ENCODE results near the gene MCAT. TPM values are rescaled to one million over a fixed set of nuclear protein-coding genes. Genes with fewer than 3 reads are reported as not detected.

Gene MCAT
- total RNA-seq, 4 donors from 2014 or later = 20.2 to 44.4 (median 31.9) TPM

- no peak overlapping the region for H3K4me3 ChIP-seq
- TF ChIP-seq EP300 (IDR thresholded peaks at IDR 0.05) (no peak), POLR2A (IDR thresholded peaks at IDR 0.05) (no peak), CTCF (IDR thresholded peaks at IDR 0.05) (no peak)
- H3K36me3 ChIP-seq = no peaks in the 10 kb centered on the region
- no peaks in the 10 kb centered on the region for H3K4me1 ChIP-seq
- H3K27me3 ChIP-seq = no peaks in the 10 kb centered on the region
- no peak for DNase-seq (ENCODE audit: low spot score in 2 of 2)
- WGBS, 2 donors = 60 to 61% methylated on average over 5 of the region's 5 CpGs
- no peak overlapping the region for H3K27ac ChIP-seq
- H3K9me3 ChIP-seq = peaks cover 0 to 8% (median 0%) of the 10 kb centered on the region in 4 donors
These were observed 43.0 kb downstream of the MCAT start for GRCh38 chr22:43100225-43100624.

- WGBS, 2 donors = 83 to 89% methylated on average over 4 of the region's 4 CpGs
- TF ChIP-seq EP300 (IDR thresholded peaks at IDR 0.05) = no peak
- no peak for TF ChIP-seq CTCF (IDR thresholded peaks at IDR 0.05)
- TF ChIP-seq POLR2A (IDR thresholded peaks at IDR 0.05) = no peak
These were observed 44.1 kb downstream of the MCAT start for GRCh38 chr22:43099095-43099494.

GRCh38 chr22:43098356-43098755 lies 44.8 kb downstream of the MCAT start:
- no peak for DNase-seq (ENCODE audit: low spot score in 2 of 2)
- Histone ChIP-seq H3K9me3 (peaks cover 0 to 8% (median 0%) of the 10 kb centered on the region in 4 donors), H3K27ac (no peak overlapping the region), H3K36me3 (no peaks in the 10 kb centered on the region), H3K4me3 (no peak overlapping the region), H3K4me1 (no peaks in the 10 kb centered on the region), H3K27me3 (no peaks in the 10 kb centered on the region)
- TF ChIP-seq EP300 (IDR thresholded peaks at IDR 0.05) (no peak), POLR2A (IDR thresholded peaks at IDR 0.05) (no peak), CTCF (IDR thresholded peaks at IDR 0.05) (no peak)
- 57 to 58% methylated on average over 4 of the region's 4 CpGs for WGBS, 2 donors

More at GRCh38 chr22:43099095-43099494, 44.1 kb downstream of the MCAT start:
- Histone ChIP-seq H3K36me3 (no peaks in the 10 kb centered on the region), H3K27me3 (no peaks in the 10 kb centered on the region), H3K27ac (no peak overlapping the region), H3K4me1 (no peaks in the 10 kb centered on the region), H3K4me3 (no peak overlapping the region), H3K9me3 (peaks cover 0 to 8% (median 0%) of the 10 kb centered on the region in 4 donors)
- DNase-seq (ENCODE audit: low spot score in 2 of 2) = no peak

GRCh38 chr22:43096420-43096819 lies 46.8 kb downstream of the MCAT start:
- TF ChIP-seq CTCF (IDR thresholded peaks at IDR 0.05) (no peak), POLR2A (IDR thresholded peaks at IDR 0.05) (no peak), EP300 (IDR thresholded peaks at IDR 0.05) (no peak)
- Histone ChIP-seq H3K4me1 (no peaks in the 10 kb centered on the region), H3K36me3 (no peaks in the 10 kb centered on the region), H3K27me3 (no peaks in the 10 kb centered on the region), H3K4me3 (no peak overlapping the region), H3K9me3 (peaks cover 0 to 8% (median 0%) of the 10 kb centered on the region in 4 donors), H3K27ac (no peak overlapping the region)
- no peak for DNase-seq (ENCODE audit: low spot score in 2 of 2)
- 83 to 90% methylated on average over 8 of the region's 8 CpGs for WGBS, 2 donors

- Histone ChIP-seq H3K4me1 (peaks cover 0 to 6% (median 1%) of the 10 kb centered on the region in 4 donors), H3K4me3 (no peak overlapping the region), H3K27me3 (no peaks in the 10 kb centered on the region), H3K27ac (no peak overlapping the region), H3K36me3 (no peaks in the 10 kb centered on the region), H3K9me3 (peaks cover 0 to 8% (median 0%) of the 10 kb centered on the region in 4 donors)
- no peak for TF ChIP-seq EP300 (IDR thresholded peaks at IDR 0.05)
- TF ChIP-seq CTCF (IDR thresholded peaks at IDR 0.05) = no peak
- no peak for TF ChIP-seq POLR2A (IDR thresholded peaks at IDR 0.05)
- WGBS, 2 donors = 58 to 74% methylated on average over 3 to 4 of the region's 4 CpGs
- no peak for DNase-seq (ENCODE audit: low spot score in 2 of 2)
These were observed 48.6 kb downstream of the MCAT start for GRCh38 chr22:43094551-43094950.

All from tibial nerve (tissue), 4 donors.